Karpas-422 (cell line): ENCODE results near the gene MRPS21. TPM values are rescaled to one million over a fixed set of nuclear protein-coding genes. Genes with fewer than 3 reads are reported as not detected.
"Not testable (repeated sequence)": the region's sequence is repeated elsewhere in the genome, so short reads cannot be mapped to it uniquely, and the experiment has no call there.

Source experiments
- DNase-seq: peaks from one replicate; pipeline ENCODE4 v3.0.0-alpha.2; 2015
- H2AFZ ChIP-seq: fragments of 200-600 bp; sonication (generic); 2 replicates; pipeline ENCODE4 v1.6.1; 2014; ENCODE audit warnings: antibody characterized with exemption, low read length, mixed read lengths
- H3K27ac ChIP-seq: fragments of 200-600 bp; sonication (generic); 2 replicates; pipeline ENCODE4 v1.5.1; 2014; ENCODE audit warnings: mild to moderate bottlenecking, low read length, moderate library complexity
- H3K27me3 ChIP-seq: fragments of 200-600 bp; sonication (generic); 2 replicates; pipeline ENCODE4 v1.6.1; 2014; ENCODE audit warnings: low read length, mixed read lengths
- H3K36me3 ChIP-seq: fragments of 200-600 bp; sonication (generic); 2 replicates; pipeline ENCODE4 v1.6.1; 2014; ENCODE audit warnings: low read length, mixed read lengths; ENCODE audit not compliant: insufficient read depth
- H3K4me1 ChIP-seq: fragments of 200-600 bp; sonication (generic); 2 replicates; pipeline ENCODE4 v1.6.1; 2014; ENCODE audit warnings: mild to moderate bottlenecking, low read length, mixed read lengths
- H3K4me2 ChIP-seq: fragments of 200-600 bp; sonication (generic); 2 replicates; pipeline ENCODE4 v1.6.1; 2014; ENCODE audit warnings: low read length, low read depth, mild to moderate bottlenecking; ENCODE audit not compliant: poor library complexity, severe bottlenecking
- H3K4me3 ChIP-seq: fragments of 200-600 bp; sonication (generic); 2 replicates; pipeline ENCODE4 v1.5.1; 2014; ENCODE audit warnings: mild to moderate bottlenecking, antibody characterized with exemption, low read length, mixed read lengths
- H3K79me2 ChIP-seq: fragments of 200-600 bp; sonication (generic); 2 replicates; pipeline ENCODE4 v1.6.1; 2014; ENCODE audit warnings: mild to moderate bottlenecking, low read length, mixed read lengths
- H3K9ac ChIP-seq: fragments of 200-600 bp; sonication (generic); 2 replicates; pipeline ENCODE4 v1.6.0; 2014; ENCODE audit warnings: low read length
- H3K9me2 ChIP-seq: fragments of 200-600 bp; sonication (generic), shearing (Covaris generic); replicated peaks from 2 replicates; pipeline ENCODE4 v1.6.0; 2014; ENCODE audit warnings: mild to moderate bottlenecking, low read length, moderate library complexity; ENCODE audit not compliant: insufficient read depth
- H3K9me3 ChIP-seq: fragments of 300-700, 200-600 bp; sonication (generic); 2 replicates; pipeline ENCODE4 v1.6.1; 2014; ENCODE audit warnings: low read length, mixed read lengths
- H4K20me1 ChIP-seq: fragments of 200-600 bp; sonication (generic); 2 replicates; pipeline ENCODE4 v1.6.1; 2014; ENCODE audit warnings: mild to moderate bottlenecking, antibody characterized with exemption, low read length, low read depth; ENCODE audit not compliant: insufficient read depth
- total RNA-seq: library from RNA; depleted of rRNA; stranded (reverse); fragments of >200 nt; shearing (Covaris generic); gene quantifications from 2 replicates; pipeline ENCODE4 v1.2.3, GENCODE V29; 2014; ENCODE audit warnings: low replicate concordance

MRPS21 gene
- total RNA-seq, 1 experiment from 2014 or later = 75.0 TPM

- Histone ChIP-seq H3K9me2 (no peaks in the 10 kb centered on the region), H3K36me3 (no peaks in the 10 kb centered on the region), H3K4me3 (no peak overlapping the region), H3K4me2 (no peak overlapping the region), H3K27me3 (no peaks in the 10 kb centered on the region), H3K27ac (no peak overlapping the region), H3K79me2 (no peaks in the 10 kb centered on the region), H2AFZ (no peak overlapping the region), H3K9me3 (no peaks in the 10 kb centered on the region), H4K20me1 (no peaks in the 10 kb centered on the region), H3K4me1 (peaks cover 6% of the 10 kb centered on the region), H3K9ac (no peak overlapping the region)
- DNase-seq = no peak
Measured at GRCh38 chr1:150309758-150310508, 16.3 kb downstream of the MRPS21 start.

- no peak for DNase-seq
- Histone ChIP-seq H3K4me3 (no peak overlapping the region), H3K9me3 (no peaks in the 10 kb centered on the region), H3K79me2 (no peaks in the 10 kb centered on the region), H3K4me1 (peaks cover 16% of the 10 kb centered on the region), H2AFZ (no peak overlapping the region), H3K27me3 (no peaks in the 10 kb centered on the region), H3K27ac (no peak overlapping the region), H3K36me3 (no peaks in the 10 kb centered on the region), H3K4me2 (no peak overlapping the region), H3K9me2 (no peaks in the 10 kb centered on the region), H4K20me1 (no peaks in the 10 kb centered on the region), H3K9ac (no peak overlapping the region)
Measured at GRCh38 chr1:150311762-150312161, 18.1 kb downstream of the MRPS21 start.

GRCh38 chr1:150314691-150315090 is 21.0 kb downstream of the MRPS21 start:
- H3K27me3 ChIP-seq, H3K79me2 ChIP-seq, DNase-seq, H3K27ac ChIP-seq, H3K9ac ChIP-seq, H3K4me3 ChIP-seq, H3K4me2 ChIP-seq, H4K20me1 ChIP-seq, H2AFZ ChIP-seq, H3K36me3 ChIP-seq, H3K9me3 ChIP-seq, H3K9me2 ChIP-seq: not testable (repeated sequence)
- peaks cover 16% of the 10 kb centered on the region for H3K4me1 ChIP-seq

GRCh38 chr1:150320667-150320978 is 27.0 kb downstream of the MRPS21 start:
- peaks cover 18% of the 10 kb centered on the region; the same call in 1 of the 2 replicates for H3K36me3 ChIP-seq
- H2AFZ ChIP-seq = no peak overlapping the region
- H3K4me2 ChIP-seq = peak overlapping the region; percentile 93
- H3K27me3 ChIP-seq = no peaks in the 10 kb centered on the region
- no peak overlapping the region for H3K9ac ChIP-seq
- no peak for DNase-seq
- no peaks in the 10 kb centered on the region for H3K9me2 ChIP-seq
- no peaks in the 10 kb centered on the region for H3K9me3 ChIP-seq
- H4K20me1 ChIP-seq = peaks cover 9% of the 10 kb centered on the region
- H3K79me2 ChIP-seq = peaks cover 40% of the 10 kb centered on the region
- H3K27ac ChIP-seq = no peak overlapping the region
- H3K4me1 ChIP-seq = peaks cover 16% of the 10 kb centered on the region
- H3K4me3 ChIP-seq = peak overlapping the region; percentile 90

- Histone ChIP-seq H3K4me3 (peak overlapping the region; percentile 90), H4K20me1 (peaks cover 9% of the 10 kb centered on the region), H3K4me2 (peak overlapping the region; percentile 93), H3K9me3 (no peaks in the 10 kb centered on the region), H3K79me2 (peaks cover 50% of the 10 kb centered on the region), H3K36me3 (peaks cover 28% of the 10 kb centered on the region; the same call in 1 of the 2 replicates), H3K9me2 (no peaks in the 10 kb centered on the region), H3K4me1 (peaks cover 9% of the 10 kb centered on the region), H3K9ac (peak overlapping the region; percentile 92), H2AFZ (0 out of 2 replicates have a peak overlapping the region, but pooled peaks have one; percentile 46), H3K27me3 (no peaks in the 10 kb centered on the region), H3K27ac (peak overlapping the region; percentile 63)
- DNase-seq = no peak
Measured at GRCh38 chr1:150321826-150322166, 28.1 kb downstream of the MRPS21 start.

- Histone ChIP-seq H4K20me1 (peaks cover 10% of the 10 kb centered on the region), H3K27ac (no peak overlapping the region; the same call in 1 of the 2 replicates), H3K4me3 (peak overlapping the region; percentile 90), H2AFZ (no peak overlapping the region), H3K4me1 (peaks cover 9% of the 10 kb centered on the region), H3K36me3 (peaks cover 30% of the 10 kb centered on the region), H3K4me2 (peak overlapping the region; percentile 93), H3K27me3 (no peaks in the 10 kb centered on the region), H3K9me2 (no peaks in the 10 kb centered on the region), H3K9me3 (no peaks in the 10 kb centered on the region), H3K9ac (peak overlapping the region; percentile 92), H3K79me2 (peaks cover 52% of the 10 kb centered on the region)
- DNase-seq = no peak
Measured at GRCh38 chr1:150322310-150322709, 28.6 kb downstream of the MRPS21 start.

- Histone ChIP-seq H3K4me3 (no peak overlapping the region), H3K9me3 (no peaks in the 10 kb centered on the region), H2AFZ (no peak overlapping the region), H3K4me1 (no peaks in the 10 kb centered on the region), H3K27ac (no peak overlapping the region), H3K9ac (no peak overlapping the region), H3K36me3 (peaks cover 38% of the 10 kb centered on the region), H3K9me2 (no peaks in the 10 kb centered on the region), H3K27me3 (no peaks in the 10 kb centered on the region), H3K79me2 (peaks cover 10% of the 10 kb centered on the region; the same call in 1 of the 2 replicates), H4K20me1 (no peaks in the 10 kb centered on the region), H3K4me2 (no peak overlapping the region)
- no peak for DNase-seq
Measured at GRCh38 chr1:150332651-150333290, 39.1 kb downstream of the MRPS21 start.

- no peak overlapping the region for H3K27ac ChIP-seq
- H3K27me3 ChIP-seq = no peaks in the 10 kb centered on the region
- H3K4me1 ChIP-seq = no peaks in the 10 kb centered on the region
- no peaks in the 10 kb centered on the region for H4K20me1 ChIP-seq
- H3K9me3 ChIP-seq = no peaks in the 10 kb centered on the region
- no peak overlapping the region for H2AFZ ChIP-seq
- no peaks in the 10 kb centered on the region for H3K9me2 ChIP-seq
- H3K9ac ChIP-seq = no peak overlapping the region
- peaks cover 45% of the 10 kb centered on the region for H3K36me3 ChIP-seq
- DNase-seq = no peak
- no peak overlapping the region for H3K4me3 ChIP-seq
- H3K4me2 ChIP-seq = no peak overlapping the region
- H3K79me2 ChIP-seq = peaks cover 5% of the 10 kb centered on the region; the same call in 1 of the 2 replicates
Measured at GRCh38 chr1:150346316-150346715, 52.7 kb downstream of the MRPS21 start.
